KMS-11 (cell line): ENCODE measurements around the gene IDUA.

Source experiments
- H2AFZ ChIP-seq: fragments of 200-600 bp; sonication (generic); 2 replicates; pipeline ENCODE4 v1.6.1; 2016; ENCODE audit warnings: antibody characterized with exemption, mixed run types, low read depth
- H3K27ac ChIP-seq: fragments of 200-600 bp; sonication (generic); 2 replicates; pipeline ENCODE4 v1.6.1; 2016; ENCODE audit warnings: mild to moderate bottlenecking, mixed run types
- H3K27me3 ChIP-seq: fragments of 200-600 bp; sonication (generic); 2 replicates; pipeline ENCODE4 v1.6.1; 2017; ENCODE audit warnings: mild to moderate bottlenecking, low read depth, mixed run types, moderate library complexity; ENCODE audit not compliant: insufficient read depth
- H3K36me3 ChIP-seq: fragments of 200-600 bp; sonication (generic); 2 replicates; pipeline ENCODE4 v1.6.1; 2017; ENCODE audit warnings: mild to moderate bottlenecking, mixed run types; ENCODE audit not compliant: insufficient read depth
- H3K4me1 ChIP-seq: fragments of 200-600 bp; sonication (generic); 2 replicates; pipeline ENCODE4 v1.6.1; 2016; ENCODE audit warnings: mild to moderate bottlenecking, low read depth, mixed run types; ENCODE audit not compliant: poor library complexity, severe bottlenecking
- H3K4me2 ChIP-seq: fragments of 200-600 bp; sonication (generic); 2 replicates; pipeline ENCODE4 v1.7.0; 2016; ENCODE audit warnings: mild to moderate bottlenecking, mixed run types
- H3K4me3 ChIP-seq: fragments of 200-600 bp; sonication (generic); IDR thresholded peaks from 2 replicates; pipeline ENCODE4 v1.6.1; 2017; ENCODE audit warnings: low read depth, low read length, mixed read lengths; ENCODE audit not compliant: insufficient read depth
- H3K79me2 ChIP-seq: fragments of 200-600 bp; sonication (generic); 2 replicates; pipeline ENCODE4 v1.6.1; 2016; ENCODE audit warnings: low read depth, mixed run types; ENCODE audit not compliant: insufficient read depth
- H3K9ac ChIP-seq: fragments of 200-600 bp; sonication (generic); 2 replicates; pipeline ENCODE4 v1.6.1; 2016; ENCODE audit warnings: mild to moderate bottlenecking, mixed run types
- H4K20me1 ChIP-seq: fragments of 200-600 bp; sonication (generic); 2 replicates; pipeline ENCODE4 v1.6.1; 2016; ENCODE audit warnings: mild to moderate bottlenecking, mixed run types; ENCODE audit not compliant: insufficient read depth
- CTCF ChIP-seq: fragments of 200-600 bp; sonication (generic); conservative IDR thresholded peaks from 2 replicates; pipeline ENCODE4 v1.6.1; 2017; ENCODE audit warnings: low read depth, mild to moderate bottlenecking, antibody characterized with exemption, low read length, moderate library complexity, mixed read lengths

IDUA gene

DNA sequence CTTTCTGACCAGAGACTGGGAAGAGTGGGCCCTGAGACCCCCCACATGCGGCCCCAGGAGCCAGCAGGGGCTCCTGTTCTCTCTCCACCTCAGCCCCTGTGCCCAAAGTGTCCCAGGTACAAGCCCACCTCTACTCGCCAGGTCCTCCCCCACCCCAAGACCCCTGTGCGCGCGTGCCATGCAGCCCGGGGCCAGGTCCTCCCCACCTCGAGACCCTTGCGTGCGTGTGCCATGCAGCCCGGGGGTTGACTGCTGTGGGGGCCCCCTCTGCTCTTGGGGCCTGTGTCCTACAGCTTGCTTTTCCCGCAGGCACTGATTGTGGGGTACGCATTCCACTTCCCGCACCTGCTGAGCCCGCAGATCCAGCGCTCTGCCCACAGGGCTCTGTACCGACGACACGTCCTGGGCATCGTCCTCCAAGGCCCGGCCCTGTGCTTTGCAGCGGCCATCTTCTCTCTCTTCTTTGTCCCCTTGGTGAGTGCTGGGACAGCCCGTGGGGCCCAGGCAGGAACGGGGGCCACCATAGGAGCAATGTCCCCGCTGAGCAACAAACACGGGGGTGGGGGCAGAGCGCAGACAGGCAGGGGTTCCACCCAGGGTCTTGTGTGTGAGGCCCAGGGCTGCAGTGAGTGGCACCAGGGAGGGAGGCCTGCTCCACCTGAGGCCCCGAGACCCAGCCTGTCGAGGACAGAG lies 33.8 kb upstream of the IDUA start:
- H3K4me2 ChIP-seq: no peak overlapping the region
- H3K27me3 ChIP-seq: no peaks in the 10 kb centered on the region
- no peaks in the 10 kb centered on the region for H4K20me1 ChIP-seq
- H3K27ac ChIP-seq: no peak overlapping the region
- H3K4me3 ChIP-seq: no peak overlapping the region
- no peaks in the 10 kb centered on the region for H3K79me2 ChIP-seq
- H3K9ac ChIP-seq: no peak overlapping the region
- no peak overlapping the region for H2AFZ ChIP-seq
- H3K4me1 ChIP-seq: no peaks in the 10 kb centered on the region
- no peak for TF ChIP-seq CTCF
- H3K36me3 ChIP-seq: no peaks in the 10 kb centered on the region

GRCh38 chr4:953574-953915 lies 33.3 kb upstream of the IDUA start:
- H3K4me3 ChIP-seq: no peak overlapping the region
- no peaks in the 10 kb centered on the region for H3K36me3 ChIP-seq
- H3K4me1 ChIP-seq: no peaks in the 10 kb centered on the region
- no peaks in the 10 kb centered on the region for H3K27me3 ChIP-seq
- no peak overlapping the region for H2AFZ ChIP-seq
- H3K4me2 ChIP-seq: no peak overlapping the region
- H3K79me2 ChIP-seq: no peaks in the 10 kb centered on the region
- no peak for TF ChIP-seq CTCF
- no peak overlapping the region for H3K9ac ChIP-seq
- H3K27ac ChIP-seq: no peak overlapping the region
- H4K20me1 ChIP-seq: no peaks in the 10 kb centered on the region

DNA sequence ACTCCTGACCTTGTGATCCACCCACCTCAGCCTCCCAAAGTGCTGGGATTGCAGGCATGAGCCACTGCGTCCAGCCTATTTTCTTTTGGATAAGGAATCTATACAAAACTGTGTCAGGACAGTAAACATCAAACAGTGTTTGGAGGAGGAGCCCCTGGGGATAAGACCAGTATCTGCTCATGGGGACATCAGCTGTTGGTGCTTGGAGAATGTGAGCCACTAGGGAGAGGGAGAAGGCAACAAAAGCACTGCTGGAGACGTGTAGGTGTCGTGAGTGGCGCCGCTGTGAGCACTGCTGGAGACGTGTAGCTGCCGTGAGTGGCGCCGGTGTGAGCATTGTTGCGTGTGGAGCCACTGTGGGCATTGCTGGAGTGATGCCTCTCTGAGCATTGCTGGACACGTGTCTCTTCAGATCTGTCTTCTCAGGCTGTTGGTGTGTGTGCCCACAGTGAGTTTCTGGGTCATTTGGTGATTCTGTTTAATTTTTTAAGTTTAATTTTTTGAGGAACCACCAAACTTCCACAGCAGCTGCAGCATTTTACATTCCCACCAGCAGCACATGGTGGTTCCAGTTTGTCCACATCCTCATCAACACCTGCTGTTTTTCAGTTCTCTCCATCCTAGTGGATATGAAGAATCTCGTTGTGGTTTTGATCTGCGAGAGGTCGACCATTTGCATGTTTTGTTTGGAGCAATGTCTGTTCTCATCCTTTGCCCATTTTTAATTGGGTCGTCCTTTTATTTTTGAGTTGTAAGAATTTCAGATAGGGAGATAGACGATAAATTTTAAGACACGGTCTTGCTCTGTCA lies 32.4 kb upstream of the IDUA start:
- Histone ChIP-seq H3K27ac (no peak overlapping the region), H4K20me1 (no peaks in the 10 kb centered on the region), H3K4me3 (no peak overlapping the region), H3K27me3 (no peaks in the 10 kb centered on the region), H3K9ac (no peak overlapping the region), H3K79me2 (no peaks in the 10 kb centered on the region), H3K4me2 (no peak overlapping the region), H2AFZ (no peak overlapping the region), H3K36me3 (no peaks in the 10 kb centered on the region), H3K4me1 (no peaks in the 10 kb centered on the region)
- no peak for TF ChIP-seq CTCF

DNA sequence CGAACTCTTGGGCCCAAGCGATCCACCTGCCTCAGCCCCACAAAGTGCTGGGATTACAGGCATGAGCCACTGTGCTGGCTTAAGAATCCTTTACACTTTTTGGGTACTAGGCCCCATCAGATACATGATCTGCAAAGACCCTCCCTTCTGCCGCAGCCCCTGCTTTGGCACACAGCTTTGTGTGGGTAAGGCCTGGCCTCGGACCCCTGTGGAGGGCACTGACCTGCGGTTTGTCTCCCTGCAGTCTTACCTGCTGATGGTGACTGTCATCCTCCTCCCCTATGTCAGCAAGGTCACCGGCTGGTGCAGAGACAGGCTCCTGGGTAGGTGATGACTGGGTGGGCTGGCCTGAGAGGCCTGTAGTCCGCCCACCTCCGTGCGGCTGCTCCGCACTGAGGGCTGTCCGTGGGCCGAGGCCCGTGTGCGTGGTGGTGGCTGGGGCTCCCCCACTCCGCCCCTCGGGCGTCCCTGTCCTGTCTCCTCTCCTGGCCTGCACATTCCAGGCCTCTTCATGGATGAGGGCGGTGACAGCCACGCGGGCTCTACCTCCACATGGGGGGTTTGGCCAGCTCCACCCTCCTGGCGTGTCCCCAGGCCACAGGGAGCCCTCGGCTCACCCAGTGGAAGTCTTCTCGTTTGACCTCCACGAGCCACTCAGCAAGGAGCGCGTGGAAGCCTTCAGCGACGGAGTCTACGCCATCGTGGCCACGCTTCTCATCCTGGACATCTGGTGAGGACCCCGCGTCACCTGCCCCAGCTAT lies 31.5 kb upstream of the IDUA start:
- Histone ChIP-seq H3K36me3 (no peaks in the 10 kb centered on the region), H2AFZ (no peak overlapping the region), H3K4me1 (no peaks in the 10 kb centered on the region), H4K20me1 (no peaks in the 10 kb centered on the region), H3K4me3 (no peak overlapping the region), H3K9ac (no peak overlapping the region), H3K27me3 (no peaks in the 10 kb centered on the region), H3K4me2 (no peak overlapping the region), H3K27ac (no peak overlapping the region), H3K79me2 (no peaks in the 10 kb centered on the region)
- TF ChIP-seq CTCF: no peak
